HepG2 (cell line): ENCODE data around the gene LATS2. TPM values are rescaled to one million over a fixed set of nuclear protein-coding genes. Genes with fewer than 3 reads are reported as not detected.

Source experiments
- ATAC-seq: fragments of 200-7000 bp; cut with Tn5 transposase; 3 replicates; pipeline ENCODE4 v1.9.1; 2020; ENCODE audit warnings: mild to moderate bottlenecking, moderate library complexity
- BruUV-seq: library from RNA; stranded (reverse); fragments of 400-500 nt; replicated peaks from 2 replicates; lab custom pipeline; 2021; lab: Mats Ljungman, UMichigan
- CTCF ChIA-PET: fragments of 300-600 bp; formaldehyde crosslinking; extraction: SDS; loops from one replicate; lab custom pipeline; 2021; ENCODE audit warnings: low total read pairs, inconsistent platforms, low intra/inter-chr PET ratio; lab: Yijun Ruan, JAX
- POLR2A ChIA-PET: fragments of 350-600 bp; sonication (Branson Sonifier 250); formaldehyde crosslinking; loops from one replicate; lab custom pipeline; 2020; ENCODE audit warnings: antibody characterized with exemption, inconsistent platforms; lab: Yijun Ruan, JAX
- DNase-seq: peaks from one replicate; pipeline ENCODE4 v3.0.0-alpha.2; 2015; ENCODE audit warnings: low spot score
- FAIRE-seq: peaks from 3 replicates; lab custom pipeline; 2011; peaks lifted over from hg19 to GRCh38; lab: Jason Lieb, UNC
- H2AFZ ChIP-seq: one replicate; pipeline ENCODE4 v1.6.1; 2011; ENCODE audit warnings: low read length, inconsistent platforms
- H3K27ac ChIP-seq: fragments of 300-600 bp; 3 replicates; pipeline ENCODE4 v1.8.0; 2011; ENCODE audit warnings: mixed run types, mild to moderate bottlenecking, mixed read lengths, low read length, inconsistent platforms; ENCODE audit not compliant: insufficient read depth; ENCODE audit errors: extremely low read length
- H3K27me3 ChIP-seq, 2 experiments: fragments of 200-600 bp in 1 of 2; 2 replicates in 1 of 2; 3 replicates in 1 of 2; pipeline versions ENCODE4 v1.6.0 to v1.8.0; 2011; ENCODE audit warnings: low read length in 2 of 2, mild to moderate bottlenecking in 2 of 2, moderate library complexity in 2 of 2, inconsistent platforms in 1 of 2; ENCODE audit not compliant: insufficient read depth in 2 of 2, control insufficient read depth in 1 of 2
- H3K36me3 ChIP-seq, 2 experiments: fragments of 200-600 bp in 1 of 2; replicated peaks in 1 of 2; 2 replicates in 1 of 2; 3 replicates in 1 of 2; pipeline versions ENCODE4 v1.5.1 to v1.8.0; 2011; ENCODE audit warnings: low read length in 2 of 2, inconsistent platforms in 1 of 2; ENCODE audit not compliant: insufficient read depth in 2 of 2, control insufficient read depth in 1 of 2
- H3K4me1 ChIP-seq: 2 replicates; pipeline ENCODE4 v1.5.1; 2012; ENCODE audit warnings: low read length, inconsistent platforms; ENCODE audit not compliant: insufficient read depth
- H3K4me2 ChIP-seq: 2 replicates; pipeline ENCODE4 v1.6.0; 2011; ENCODE audit warnings: low read depth, low read length, inconsistent platforms
- H3K4me3 ChIP-seq, 3 experiments: fragments of 200-600 bp in 1 of 3; sonication (generic), shearing (Covaris generic) in 1 of 3; replicated peaks in 1 of 3; 2 replicates each; pipeline ENCODE4 v1.5.1; 2011 to 2016; ENCODE audit warnings: low read length in 3 of 3, inconsistent platforms in 2 of 3, low read depth in 2 of 3, mild to moderate bottlenecking in 2 of 3, control low read depth in 1 of 3, mixed read lengths in 1 of 3; ENCODE audit not compliant: insufficient read depth in 1 of 3
- H3K79me2 ChIP-seq: one replicate; pipeline ENCODE4 v1.6.1; 2011; ENCODE audit warnings: low read length, inconsistent platforms; ENCODE audit not compliant: insufficient read depth
- H3K9ac ChIP-seq: 2 replicates; pipeline ENCODE4 v1.6.0; 2011; ENCODE audit warnings: mild to moderate bottlenecking, low read depth, low read length, inconsistent platforms; ENCODE audit not compliant: insufficient read depth
- H3K9me3 ChIP-seq: 2 replicates; pipeline ENCODE4 v1.5.1; 2012; ENCODE audit warnings: mild to moderate bottlenecking, low read length
- H4K20me1 ChIP-seq: 2 replicates; pipeline ENCODE4 v1.6.0; 2011; ENCODE audit warnings: inconsistent platforms, mild to moderate bottlenecking, low read length, moderate library complexity; ENCODE audit not compliant: insufficient read depth
- EED ChIP-seq: sonication (generic); formaldehyde crosslinking; IDR thresholded peaks from 2 replicates; pipeline ENCODE4 v1.5.0; 2020; ENCODE audit warnings: mild to moderate bottlenecking, missing genetic modification reagents
- GFI1 ChIP-seq: sonication (generic); formaldehyde crosslinking; IDR thresholded peaks from 2 replicates; pipeline ENCODE4 v1.5.0; 2020; ENCODE audit warnings: missing genetic modification reagents, mild to moderate bottlenecking, borderline replicate concordance
- HDAC1 ChIP-seq: sonication (generic); formaldehyde crosslinking; IDR thresholded peaks from 2 replicates; pipeline ENCODE4 v1.5.1; 2020; ENCODE audit warnings: mild to moderate bottlenecking, missing genetic modification reagents
- NFE2 ChIP-seq: sonication (generic); formaldehyde crosslinking; IDR thresholded peaks from 2 replicates; pipeline ENCODE4 v1.4.0; 2020; ENCODE audit warnings: missing genetic modification reagents
- SCMH1 ChIP-seq: sonication (generic); formaldehyde crosslinking; IDR thresholded peaks from 2 replicates; pipeline ENCODE4 v1.9.0; 2021; ENCODE audit warnings: missing genetic modification reagents, mild to moderate bottlenecking, borderline replicate concordance
- SMARCE1 ChIP-seq: fragments of 450-650 bp; IDR thresholded peaks from 2 replicates; pipeline ENCODE4 v1.6.1; 2017; ENCODE audit warnings: borderline replicate concordance
- YEATS4 ChIP-seq: sonication (generic); formaldehyde crosslinking; IDR thresholded peaks from 2 replicates; pipeline ENCODE4 v1.4.0; 2020; ENCODE audit warnings: missing genetic modification reagents, borderline replicate concordance
- ZFP82 ChIP-seq: sonication (generic); formaldehyde crosslinking; IDR thresholded peaks from 2 replicates; pipeline ENCODE4 v1.5.1; 2020; ENCODE audit warnings: mild to moderate bottlenecking, missing genetic modification reagents, borderline replicate concordance
- ZNF773 ChIP-seq: sonication (generic); formaldehyde crosslinking; IDR thresholded peaks from 2 replicates; pipeline ENCODE4 v1.4.0; 2020; ENCODE audit warnings: missing genetic modification reagents, borderline replicate concordance
- WGBS: methylation state at CpG from one replicate; pipeline ENCODE4 v1.1.6; 2017; ENCODE audit warnings: low lambda C conversion rate; 5-methylcytosine and 5-hydroxymethylcytosine counted together
- in situ Hi-C: cut with HindIII; loops from 2 replicates; pipeline ENCODE4 v1.10.0; 2017; ENCODE audit warnings: low pct_unique_long_range_greater_than_20kb; ENCODE audit not compliant: extremely low pct_ligation_motif_present
- intact Hi-C: fragments of 100-400 bp; cut with micrococcal nuclease; formaldehyde crosslinking; loops from one replicate; pipeline ENCODE4 v1.10.0; 2022; ENCODE audit not compliant: unreplicated experiment
- polyA plus RNA-seq, 8 experiments: library from polyadenylated mRNA; depleted of rRNA in 3 of 8; stranded (reverse) in 7 of 8; unstranded in 1 of 8; fragments of >200 nt; fragmentation: Illumina TruSeq in 4 of 8; extraction: Trizol in 4 of 8; gene quantifications; 2 replicates each; pipeline versions ENCODE4 v1.2.1 to v1.2.3, GENCODE V29; 2011 to 2016; ENCODE audit warnings: low read depth in 4 of 8, missing spikeins in 1 of 8, mixed read lengths in 1 of 8; ENCODE audit not compliant: insufficient read depth in 1 of 8
- total RNA-seq, 5 experiments: library from RNA; depleted of rRNA; stranded (reverse); fragments of >200 nt; fragmentation: Illumina TruSeq; extraction: Trizol; gene quantifications; 2 replicates each; pipeline ENCODE4 v1.2.3, GENCODE V29; 2016; ENCODE audit warnings: low read depth in 1 of 5
- TF ChIP-seq, protein P1 (sequence below): sonication (generic); formaldehyde crosslinking; IDR thresholded peaks from 2 replicates; pipeline ENCODE4 v1.8.1; 2022; ENCODE audit warnings: low read depth, mild to moderate bottlenecking, missing genetic modification reagents

Gene LATS2
- total and polyA plus RNA-seq, 2 of the 13 experiments (the other 11 are each of a cell fraction or from before 2014, with no cell fraction given), result 7.3 to 8.5 TPM

DNA sequence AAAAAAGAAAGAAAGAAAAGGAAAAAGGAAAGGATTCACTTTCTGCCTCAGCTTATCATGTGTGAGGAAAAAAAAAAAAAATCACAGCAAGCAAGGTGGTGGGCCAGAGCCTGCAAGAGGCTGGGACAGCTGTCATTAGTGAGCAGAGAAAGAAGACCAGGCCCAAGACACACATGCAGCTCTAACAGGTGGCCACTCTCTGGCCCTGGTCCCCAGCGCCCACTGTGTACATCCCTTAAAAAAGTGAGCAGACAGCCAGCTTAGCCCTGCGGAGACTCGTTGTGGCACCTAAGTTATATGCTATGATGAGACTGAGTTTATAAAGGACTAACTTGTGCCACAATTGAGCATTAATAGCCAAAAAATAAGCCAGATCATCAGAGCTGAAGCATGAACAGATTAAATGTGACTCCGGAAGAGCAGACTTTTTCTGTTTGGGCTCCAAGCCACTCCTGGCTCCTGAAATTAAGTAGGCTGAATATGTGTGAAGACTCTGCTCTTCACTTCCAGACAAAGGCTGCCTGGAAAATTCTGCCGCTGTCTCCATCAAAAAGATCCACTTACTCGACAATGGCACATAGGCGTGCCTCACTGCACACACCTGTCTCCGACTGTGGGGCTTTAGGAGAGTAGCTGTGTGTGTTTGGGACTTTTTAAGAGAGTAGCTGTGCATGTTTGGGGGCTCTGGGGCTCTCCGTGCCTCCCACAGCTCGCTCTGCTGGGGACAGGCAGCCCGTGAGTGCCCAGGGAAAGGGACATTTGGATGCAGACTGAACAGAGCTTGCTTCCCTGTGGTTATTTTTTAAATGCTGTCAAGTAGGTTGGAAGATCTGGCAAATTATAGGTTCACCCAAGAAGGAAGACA, 55.0 kb downstream of the LATS2 start:
- no peak overlapping the region for H3K27ac ChIP-seq
- no peak overlapping the region for H2AFZ ChIP-seq
- no TSS peak for BruUV-seq
- H3K9me3 ChIP-seq, result peaks cover 3% of the 10 kb centered on the region; the same call in 1 of the 2 replicates
- H3K79me2 ChIP-seq, result peaks cover 57% of the 10 kb centered on the region
- DNase-seq (no peak), ATAC-seq (no peak), FAIRE-seq (no peak)
- H4K20me1 ChIP-seq, result 0 out of 2 replicates have a peak, but pooled peaks cover 3% of the 10 kb centered on the region
- CTCF ChIA-PET, result no interaction called here
- 97% methylated on average over 11 of the region's 11 CpGs for WGBS
- H3K4me2 ChIP-seq, result no peak overlapping the region
- intact Hi-C loops, result no loop called here
- POLR2A ChIA-PET, result no interaction called here
- in situ Hi-C loops, result no loop called here
- H3K27me3 ChIP-seq, result no peaks in the 10 kb centered on the region
- no peak overlapping the region for H3K4me3 ChIP-seq
- H3K9ac ChIP-seq, result no peak overlapping the region
- H3K4me1 ChIP-seq, result peaks cover 39% of the 10 kb centered on the region
- H3K36me3 ChIP-seq, result peaks cover under 1 to 10% of the 10 kb centered on the region in 2 experiments; a peak in 2 of 5 replicates
- TF ChIP-seq, protein P1, sequence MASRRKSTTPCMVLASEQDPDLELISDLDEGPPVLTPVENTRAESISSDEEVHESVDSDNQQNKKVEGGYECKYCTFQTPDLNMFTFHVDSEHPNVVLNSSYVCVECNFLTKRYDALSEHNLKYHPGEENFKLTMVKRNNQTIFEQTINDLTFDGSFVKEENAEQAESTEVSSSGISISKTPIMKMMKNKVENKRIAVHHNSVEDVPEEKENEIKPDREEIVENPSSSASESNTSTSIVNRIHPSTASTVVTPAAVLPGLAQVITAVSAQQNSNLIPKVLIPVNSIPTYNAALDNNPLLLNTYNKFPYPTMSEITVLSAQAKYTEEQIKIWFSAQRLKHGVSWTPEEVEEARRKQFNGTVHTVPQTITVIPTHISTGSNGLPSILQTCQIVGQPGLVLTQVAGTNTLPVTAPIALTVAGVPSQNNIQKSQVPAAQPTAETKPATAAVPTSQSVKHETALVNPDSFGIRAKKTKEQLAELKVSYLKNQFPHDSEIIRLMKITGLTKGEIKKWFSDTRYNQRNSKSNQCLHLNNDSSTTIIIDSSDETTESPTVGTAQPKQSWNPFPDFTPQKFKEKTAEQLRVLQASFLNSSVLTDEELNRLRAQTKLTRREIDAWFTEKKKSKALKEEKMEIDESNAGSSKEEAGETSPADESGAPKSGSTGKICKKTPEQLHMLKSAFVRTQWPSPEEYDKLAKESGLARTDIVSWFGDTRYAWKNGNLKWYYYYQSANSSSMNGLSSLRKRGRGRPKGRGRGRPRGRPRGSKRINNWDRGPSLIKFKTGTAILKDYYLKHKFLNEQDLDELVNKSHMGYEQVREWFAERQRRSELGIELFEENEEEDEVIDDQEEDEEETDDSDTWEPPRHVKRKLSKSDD (CRISPR knock-in tag), result no peak
- TF ChIP-seq YEATS4 (CRISPR knock-in tag) (no peak), ZNF773 (CRISPR knock-in tag) (no peak), SCMH1 (CRISPR knock-in tag) (no peak), NFE2 (no peak), GFI1 (CRISPR knock-in tag) (no peak), EED (no peak), ZFP82 (CRISPR knock-in tag) (no peak), SMARCE1 (no peak), HDAC1 (CRISPR knock-in tag) (no peak)
